K562 (cell line): ENCODE results near the gene KLHL33. TPM values are rescaled to one million over a fixed set of nuclear protein-coding genes. Genes with fewer than 3 reads are reported as not detected.

Experiments used
- HES1 ChIP-seq: fragments of 450-650 bp; IDR thresholded peaks from 2 replicates; pipeline ENCODE4 v1.6.1; 2016; ENCODE audit warnings: low read depth, mild to moderate bottlenecking, moderate library complexity
- MYBL2 ChIP-seq, 2 experiments: fragments of 450-650 bp in 1 of 2; sonication (generic) in 1 of 2; formaldehyde crosslinking in 1 of 2; IDR thresholded peaks; 2 replicates each; pipeline versions ENCODE4 v1.6.1 to v1.8.1; 2017 to 2022; ENCODE audit warnings: borderline replicate concordance in 1 of 2, inconsistent platforms in 1 of 2, low read depth in 1 of 2, mild to moderate bottlenecking in 1 of 2, missing genetic modification reagents in 1 of 2, moderate library complexity in 1 of 2
- NR2C2 ChIP-seq, 2 experiments: fragments of 200-800 bp in 1 of 2; sonication (Bioruptor generic) in 1 of 2; sonication (generic) in 1 of 2; formaldehyde crosslinking in 1 of 2; IDR thresholded peaks; 2 replicates each; pipeline versions ENCODE4 v1.6.1 to v1.8.0; 2016 to 2022; ENCODE audit warnings: mild to moderate bottlenecking in 1 of 2, missing compliant biosample characterization in 1 of 2, missing genetic modification characterization in 1 of 2, missing genetic modification reagents in 1 of 2
- RCOR1 ChIP-seq, 2 experiments: IDR thresholded peaks; 2 replicates each; pipeline ENCODE4 v1.6.1; 2012; ENCODE audit warnings: low read depth in 2 of 2, low read length in 2 of 2, borderline replicate concordance in 1 of 2, improper control_type of control experiment in 1 of 2
- THAP12 ChIP-seq: fragments of 250-450 bp; sonication (Bioruptor Pico); IDR thresholded peaks from 2 replicates; pipeline ENCODE4 v1.9.0; 2021; ENCODE audit warnings: mild to moderate bottlenecking, inconsistent platforms
- ZBTB11 ChIP-seq, 3 experiments: fragments of 200-800 bp in 1 of 3; fragments of 250-450 bp in 1 of 3; fragments of 450-650 bp in 1 of 3; sonication (Bioruptor Pico) in 1 of 3; sonication (Bioruptor generic) in 1 of 3; formaldehyde crosslinking in 1 of 3; IDR thresholded peaks; 2 replicates each; pipeline versions ENCODE4 v1.6.1 to v1.8.0; 2016 to 2022; ENCODE audit warnings: mild to moderate bottlenecking in 2 of 3, missing genetic modification characterization in 2 of 3, missing compliant biosample characterization in 1 of 3, moderate library complexity in 1 of 3
- ZNF655 ChIP-seq: fragments of 250-450 bp; sonication (Bioruptor Pico); IDR thresholded peaks from 2 replicates; pipeline ENCODE4 v1.5.0; 2021
- ZNF696 ChIP-seq: fragments of 250-450 bp; sonication (Bioruptor Pico); conservative IDR thresholded peaks from 2 replicates; pipeline ENCODE4 v1.4.0; 2020; ENCODE audit warnings: mild to moderate bottlenecking, moderate library complexity
- polyA plus RNA-seq, 8 experiments: library from polyadenylated mRNA; depleted of rRNA in 4 of 8; stranded (reverse) in 5 of 8; unstranded in 3 of 8; fragments of >200 nt; fragmentation: Nextera tagmentation in 2 of 8; fragmentation: Illumina TruSeq in 1 of 8; extraction: Ambion mirVana in 2 of 8; extraction: Trizol in 1 of 8; gene quantifications; 2 replicates each; pipeline versions ENCODE4 v1.2.1 to v1.2.3, GENCODE V29; 2011 to 2014; ENCODE audit warnings: inconsistent platforms in 1 of 8, missing spikeins in 1 of 8
- total RNA-seq, 7 experiments: library from RNA; depleted of rRNA in 6 of 7; stranded (reverse); fragments of >200 nt in 6 of 7; fragmentation: Illumina TruSeq in 2 of 7; extraction: Trizol in 2 of 7; gene quantifications; 2 replicates each; pipeline versions ENCODE4 v1.2.1 to v1.2.3, GENCODE V29; 2011 to 2021; ENCODE audit warnings: low replicate concordance in 1 of 7
- TF ChIP-seq, protein P1 (sequence below): sonication (generic); formaldehyde crosslinking; IDR thresholded peaks from 2 replicates; pipeline ENCODE4 v1.8.1; 2023; ENCODE audit warnings: missing genetic modification reagents, mild to moderate bottlenecking, borderline replicate concordance

KLHL33 gene
- total and polyA plus RNA-seq, 9 of the 15 experiments (the other 6 are each of a cell fraction or from before 2014, with no cell fraction given), result 0.04 to 0.27 (median 0.13) TPM; not detected in 6

DNA sequence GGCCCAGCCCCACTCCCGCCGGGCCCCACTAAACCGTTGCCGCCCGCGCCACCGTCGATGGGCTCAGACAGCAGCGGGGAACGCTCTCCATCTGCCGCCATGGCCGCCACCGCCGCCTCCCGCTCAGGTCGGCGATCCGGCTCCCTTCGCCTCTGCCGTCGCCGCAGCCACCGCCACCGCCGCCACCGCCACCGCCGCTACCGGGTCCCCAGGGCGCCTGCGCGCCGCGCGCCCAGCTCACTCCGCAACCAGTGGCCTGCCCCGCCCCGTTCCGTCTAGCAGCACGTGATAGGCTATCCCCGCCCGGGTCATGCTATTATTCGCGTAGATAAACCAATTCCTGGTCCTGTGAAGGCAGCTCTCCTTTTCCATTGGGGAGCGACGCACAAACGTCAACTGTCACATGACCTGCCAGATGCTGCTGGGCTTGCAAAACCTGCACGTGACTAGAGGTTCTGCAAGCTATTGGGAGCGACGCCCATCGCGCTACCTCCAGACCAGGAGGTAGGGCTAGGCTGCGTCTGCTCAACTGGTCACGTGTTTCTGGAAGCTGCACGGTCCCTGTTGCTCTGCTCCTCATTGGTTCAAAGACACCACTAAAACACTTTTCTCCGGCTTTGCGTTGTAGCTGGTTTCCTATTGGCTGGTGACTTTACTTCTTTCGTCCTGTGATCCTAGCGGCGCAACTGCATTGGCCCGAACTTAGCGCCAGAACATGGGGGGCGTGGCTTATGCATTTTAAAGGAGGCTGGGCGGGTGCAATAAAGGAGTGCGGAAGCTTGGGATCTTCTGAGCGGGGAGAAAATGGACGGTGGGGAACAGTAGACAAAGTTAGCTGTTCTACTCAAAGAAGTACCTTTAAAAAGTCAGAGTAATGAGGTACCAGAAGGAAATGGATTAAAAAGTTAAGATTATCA is 25.5 kb upstream of the KLHL33 start, which contains the start of gene PIP4P1 (continued):
- no peak for TF ChIP-seq HES1
- 0 out of 2 replicates have a peak, but pooled peaks have one; percentile 34 for TF ChIP-seq THAP12 (CRISPR knock-in tag)
- peak; percentile 81 for TF ChIP-seq MYBL2 (IDR thresholded peaks at IDR 0.05; ENCODE audit: low read depth)
- no peak for TF ChIP-seq MYBL2 (CRISPR knock-in tag; IDR thresholded peaks at IDR 0.05; ENCODE audit: borderline replicate concordance)
- peak in 1 of 2 experiments; percentile 72; a peak in 2 of 4 replicates for TF ChIP-seq RCOR1 (IDR thresholded peaks at IDR 0.05; ENCODE audit: borderline replicate concordance in 1 of 2, low read depth in 2 of 2, low read length in 2 of 2)
- TF ChIP-seq NR2C2 (CRISPR knock-in tag; IDR thresholded peaks at IDR 0.05), result no peak
- TF ChIP-seq NR2C2 (tag; IDR thresholded peaks at IDR 0.05), result peak; percentile 83
- TF ChIP-seq ZNF655 (CRISPR knock-in tag), result no peak
- TF ChIP-seq ZNF696, result no peak
- TF ChIP-seq, protein P1, sequence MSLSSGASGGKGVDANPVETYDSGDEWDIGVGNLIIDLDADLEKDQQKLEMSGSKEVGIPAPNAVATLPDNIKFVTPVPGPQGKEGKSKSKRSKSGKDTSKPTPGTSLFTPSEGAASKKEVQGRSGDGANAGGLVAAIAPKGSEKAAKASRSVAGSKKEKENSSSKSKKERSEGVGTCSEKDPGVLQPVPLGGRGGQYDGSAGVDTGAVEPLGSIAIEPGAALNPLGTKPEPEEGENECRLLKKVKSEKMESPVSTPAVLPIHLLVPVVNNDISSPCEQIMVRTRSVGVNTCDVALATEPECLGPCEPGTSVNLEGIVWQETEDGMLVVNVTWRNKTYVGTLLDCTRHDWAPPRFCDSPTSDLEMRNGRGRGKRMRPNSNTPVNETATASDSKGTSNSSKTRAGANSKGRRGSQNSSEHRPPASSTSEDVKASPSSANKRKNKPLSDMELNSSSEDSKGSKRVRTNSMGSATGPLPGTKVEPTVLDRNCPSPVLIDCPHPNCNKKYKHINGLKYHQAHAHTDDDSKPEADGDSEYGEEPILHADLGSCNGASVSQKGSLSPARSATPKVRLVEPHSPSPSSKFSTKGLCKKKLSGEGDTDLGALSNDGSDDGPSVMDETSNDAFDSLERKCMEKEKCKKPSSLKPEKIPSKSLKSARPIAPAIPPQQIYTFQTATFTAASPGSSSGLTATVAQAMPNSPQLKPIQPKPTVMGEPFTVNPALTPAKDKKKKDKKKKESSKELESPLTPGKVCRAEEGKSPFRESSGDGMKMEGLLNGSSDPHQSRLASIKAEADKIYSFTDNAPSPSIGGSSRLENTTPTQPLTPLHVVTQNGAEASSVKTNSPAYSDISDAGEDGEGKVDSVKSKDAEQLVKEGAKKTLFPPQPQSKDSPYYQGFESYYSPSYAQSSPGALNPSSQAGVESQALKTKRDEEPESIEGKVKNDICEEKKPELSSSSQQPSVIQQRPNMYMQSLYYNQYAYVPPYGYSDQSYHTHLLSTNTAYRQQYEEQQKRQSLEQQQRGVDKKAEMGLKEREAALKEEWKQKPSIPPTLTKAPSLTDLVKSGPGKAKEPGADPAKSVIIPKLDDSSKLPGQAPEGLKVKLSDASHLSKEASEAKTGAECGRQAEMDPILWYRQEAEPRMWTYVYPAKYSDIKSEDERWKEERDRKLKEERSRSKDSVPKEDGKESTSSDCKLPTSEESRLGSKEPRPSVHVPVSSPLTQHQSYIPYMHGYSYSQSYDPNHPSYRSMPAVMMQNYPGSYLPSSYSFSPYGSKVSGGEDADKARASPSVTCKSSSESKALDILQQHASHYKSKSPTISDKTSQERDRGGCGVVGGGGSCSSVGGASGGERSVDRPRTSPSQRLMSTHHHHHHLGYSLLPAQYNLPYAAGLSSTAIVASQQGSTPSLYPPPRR, result no peak
- peak in 1 of 3 experiments; percentile 69; a peak in 2 of 6 replicates for TF ChIP-seq ZBTB11 (CRISPR knock-in tag; IDR thresholded peaks at IDR 0.05)
